GM18505 (cell line): ENCODE data around the gene NUP214.
"Not testable (repeated sequence)": the region's sequence is repeated elsewhere in the genome, so short reads cannot be mapped to it uniquely, and the experiment has no call there.

ENCODE experiments used
- ATAC-seq: cut with Tn5 transposase; IDR thresholded peaks from one replicate; pipeline ENCODE4 v1.9.1; 2021; ENCODE audit not compliant: unreplicated experiment
- POLR2A ChIP-seq: IDR thresholded peaks from 4 replicates; pipeline ENCODE4 v1.6.1; 2011; ENCODE audit warnings: borderline replicate concordance; ENCODE audit not compliant: insufficient read depth, insufficient read length; ENCODE audit errors: extremely low read depth

The NUP214 gene

GRCh38 chr9:131258698-131259431 lies 133.5 kb downstream of the NUP214 start:
- ATAC-seq: no peak
- TF ChIP-seq POLR2A: no peak

- no peak for TF ChIP-seq POLR2A
- no peak for ATAC-seq
Observed at GRCh38 chr9:131259432-131259898, 134.1 kb downstream of the NUP214 start.

- TF ChIP-seq POLR2A: no peak
- ATAC-seq: no peak
Observed at GRCh38 chr9:131259916-131260597, 134.7 kb downstream of the NUP214 start.

- no peak for TF ChIP-seq POLR2A
- no peak for ATAC-seq
Observed at GRCh38 chr9:131260751-131261452, 135.5 kb downstream of the NUP214 start.

GRCh38 chr9:131262327-131263032 lies 137.1 kb downstream of the NUP214 start:
- no peak for TF ChIP-seq POLR2A
- no peak for ATAC-seq

- not testable (repeated sequence) for ATAC-seq
Observed at GRCh38 chr9:131263033-131263343, 137.6 kb downstream of the NUP214 start.

- no peak for TF ChIP-seq POLR2A
- no peak for ATAC-seq
Observed at GRCh38 chr9:131263701-131264100, 138.3 kb downstream of the NUP214 start.

GRCh38 chr9:131264231-131264630 lies 138.8 kb downstream of the NUP214 start:
- no peak for TF ChIP-seq POLR2A
- ATAC-seq: no peak

GRCh38 chr9:131266266-131267229 lies 141.2 kb downstream of the NUP214 start:
- TF ChIP-seq POLR2A: no peak
- no peak for ATAC-seq

GRCh38 chr9:131270171-131271015 lies 145.0 kb downstream of the NUP214 start:
- peak; percentile 21 for TF ChIP-seq POLR2A
- ATAC-seq: no peak

- not testable (repeated sequence) for ATAC-seq
Observed at GRCh38 chr9:131271016-131271273, 145.6 kb downstream of the NUP214 start.

GRCh38 chr9:131271506-131271931 lies 146.1 kb downstream of the NUP214 start:
- no peak for TF ChIP-seq POLR2A
- no peak for ATAC-seq
